ENCODE data around the gene GCSH. TPM values are rescaled to one million over a fixed set of nuclear protein-coding genes. Genes with fewer than 3 reads are reported as not detected.

The GCSH gene
- total and polyA plus RNA-seq, 10 of the 15 experiments (the other 5 are each of a cell fraction or from before 2014, with no cell fraction given): 14.7 to 108 (median 39.3) TPM

DNA sequence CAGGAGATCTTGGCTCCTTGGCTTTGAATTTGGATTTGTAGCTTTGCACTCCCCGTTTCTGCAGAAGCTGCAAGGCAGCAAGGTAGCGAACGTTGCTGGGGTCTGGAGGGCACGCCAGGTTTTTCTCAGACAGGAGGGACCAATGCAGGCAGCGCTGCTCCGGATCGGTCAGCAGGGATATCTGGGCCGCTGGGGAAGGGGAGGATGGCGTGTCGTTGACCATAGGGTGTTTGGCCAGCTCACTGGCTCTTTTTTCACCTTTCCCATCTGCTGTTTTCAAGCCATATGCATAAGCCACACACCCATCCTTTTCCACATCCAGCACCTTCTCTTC lies 34.9 kb downstream of the GCSH start:
- no peak overlapping the region for H3K9ac ChIP-seq (ENCODE audit: control insufficient read depth, insufficient read depth, low read length)
- no peaks in the 10 kb centered on the region for H3K9me3 ChIP-seq (replicated peaks; ENCODE audit: control insufficient read depth, insufficient read depth, low read length)
- 74% methylated on average over 10 of the region's 10 CpGs for WGBS (ENCODE audit: insufficient coverage, insufficient replicate concordance, low lambda C conversion rate, missing lambda C conversion rate)
- ChIA-PET POLR2A (no interaction called here), RAD21 (ENCODE audit: unreplicated experiment) (no interaction called here), CTCF (no interaction called here), SMC1A (ENCODE audit: uncharacterized antibody, unreplicated experiment) (no interaction called here)
- BruUV-seq (replicated peaks): no TSS peak
- DNase-seq (ENCODE audit: low read depth, low spot score) (no peak), ATAC-seq (no peak), FAIRE-seq (no peak)
- no peaks in the 10 kb centered on the region for H3K79me2 ChIP-seq (ENCODE audit: control insufficient read depth, insufficient read depth, low read length)
- H3K27ac ChIP-seq (ENCODE audit: control insufficient read depth, insufficient read depth): no peak overlapping the region
- H3K4me3 ChIP-seq: no peak overlapping the region
- H4K20me1 ChIP-seq (ENCODE audit: control insufficient read depth, insufficient read depth): no peaks in the 10 kb centered on the region
- no peaks in the 10 kb centered on the region for H3K36me3 ChIP-seq (ENCODE audit: control insufficient read depth in 2 of 2, insufficient read depth in 2 of 2, low read length in 1 of 2)
- H3K27me3 ChIP-seq (replicated peaks in 1 of 2; ENCODE audit: control insufficient read depth in 2 of 2, insufficient read depth in 2 of 2, low read length in 1 of 2): no peaks in the 10 kb centered on the region
- TF ChIP-seq, protein P1, sequence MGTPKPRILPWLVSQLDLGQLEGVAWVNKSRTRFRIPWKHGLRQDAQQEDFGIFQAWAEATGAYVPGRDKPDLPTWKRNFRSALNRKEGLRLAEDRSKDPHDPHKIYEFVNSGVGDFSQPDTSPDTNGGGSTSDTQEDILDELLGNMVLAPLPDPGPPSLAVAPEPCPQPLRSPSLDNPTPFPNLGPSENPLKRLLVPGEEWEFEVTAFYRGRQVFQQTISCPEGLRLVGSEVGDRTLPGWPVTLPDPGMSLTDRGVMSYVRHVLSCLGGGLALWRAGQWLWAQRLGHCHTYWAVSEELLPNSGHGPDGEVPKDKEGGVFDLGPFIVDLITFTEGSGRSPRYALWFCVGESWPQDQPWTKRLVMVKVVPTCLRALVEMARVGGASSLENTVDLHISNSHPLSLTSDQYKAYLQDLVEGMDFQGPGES (IDR thresholded peaks at IDR 0.05): no peak
- TF ChIP-seq CHD4 (IDR thresholded peaks at IDR 0.05) (no peak), RCOR1 (conservative IDR thresholded peaks at IDR 0.05; ENCODE audit: low read depth, low read length) (no peak), KLF5 (IDR thresholded peaks at IDR 0.05; ENCODE audit: partially characterized antibody) (no peak), MYB (IDR thresholded peaks at IDR 0.05; ENCODE audit: borderline replicate concordance, low read depth, low read length) (no peak)
- H2AFZ ChIP-seq (ENCODE audit: control insufficient read depth, low read depth, low read length): no peak overlapping the region
- intact Hi-C loops (cut with micrococcal nuclease; ENCODE audit: unreplicated experiment) (no loop called here), in situ Hi-C loops (cut with MboI) (no loop called here)
- H3K4me2 ChIP-seq (ENCODE audit: control insufficient read depth, insufficient read depth): no peak overlapping the region
- H3K4me1 ChIP-seq (ENCODE audit: control insufficient read depth, insufficient read depth, low read length): no peaks in the 10 kb centered on the region

DNA sequence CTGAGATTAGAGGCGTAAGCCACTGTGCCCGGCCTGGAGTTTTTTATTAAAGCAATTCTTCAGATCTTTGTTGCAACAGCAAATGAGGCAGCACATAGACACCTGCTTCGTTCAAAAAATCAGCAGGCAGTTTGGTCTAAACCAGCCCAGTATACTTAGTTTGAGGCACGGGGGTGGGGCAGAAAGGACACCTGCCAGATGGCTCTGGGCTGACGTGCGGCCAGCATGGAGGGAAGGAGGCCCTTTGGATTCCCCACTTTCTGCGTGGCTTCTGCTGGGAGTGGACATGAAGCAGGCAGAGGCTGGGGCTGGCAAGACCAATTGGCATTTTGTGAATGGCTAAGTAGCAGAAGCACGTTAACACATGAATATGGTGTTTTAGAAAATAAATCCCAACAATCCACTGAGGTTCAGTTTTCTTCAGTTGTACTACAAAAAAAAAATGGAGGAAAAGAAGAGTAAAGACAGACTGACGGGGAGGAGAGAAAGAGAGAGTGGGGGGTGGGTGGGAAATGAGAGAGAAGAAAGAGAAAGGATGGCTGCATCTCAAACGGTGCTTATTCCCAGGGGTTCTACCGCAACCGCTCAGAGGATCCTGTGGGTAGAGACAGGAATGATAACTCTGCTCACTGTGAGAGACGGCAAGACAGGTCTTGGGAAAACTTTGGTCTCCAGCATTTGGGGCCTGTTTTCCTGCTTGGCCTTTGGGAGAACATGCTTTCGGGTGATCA lies 35.5 kb downstream of the GCSH start:
- H3K4me3 ChIP-seq: no peak overlapping the region
- no TSS peak for BruUV-seq (replicated peaks)
- H4K20me1 ChIP-seq (ENCODE audit: control insufficient read depth, insufficient read depth): no peaks in the 10 kb centered on the region
- no peak overlapping the region for H3K4me2 ChIP-seq (ENCODE audit: control insufficient read depth, insufficient read depth)
- SMC1A ChIA-PET (ENCODE audit: uncharacterized antibody, unreplicated experiment): no interaction called here
- no peaks in the 10 kb centered on the region for H3K9me3 ChIP-seq (replicated peaks; ENCODE audit: control insufficient read depth, insufficient read depth, low read length)
- intact Hi-C loops (cut with micrococcal nuclease; ENCODE audit: unreplicated experiment) (no loop called here), in situ Hi-C loops (cut with MboI) (no loop called here)
- H3K79me2 ChIP-seq (ENCODE audit: control insufficient read depth, insufficient read depth, low read length): no peaks in the 10 kb centered on the region
- no peaks in the 10 kb centered on the region for H3K36me3 ChIP-seq (ENCODE audit: control insufficient read depth in 2 of 2, insufficient read depth in 2 of 2, low read length in 1 of 2)
- H2AFZ ChIP-seq (ENCODE audit: control insufficient read depth, low read depth, low read length): no peak overlapping the region
- ATAC-seq (no peak), FAIRE-seq (no peak), DNase-seq (ENCODE audit: low read depth, low spot score) (no peak)
- CTCF ChIA-PET: no interaction called here
- RAD21 ChIA-PET (ENCODE audit: unreplicated experiment): no interaction called here
- POLR2A ChIA-PET: no interaction called here
- no peak overlapping the region for H3K9ac ChIP-seq (ENCODE audit: control insufficient read depth, insufficient read depth, low read length)
- no peaks in the 10 kb centered on the region for H3K4me1 ChIP-seq (ENCODE audit: control insufficient read depth, insufficient read depth, low read length)
- no peak overlapping the region for H3K27ac ChIP-seq (ENCODE audit: control insufficient read depth, insufficient read depth)
- 76% methylated on average over 14 of the region's 14 CpGs for WGBS (ENCODE audit: insufficient coverage, insufficient replicate concordance, low lambda C conversion rate, missing lambda C conversion rate)
- H3K27me3 ChIP-seq (replicated peaks in 1 of 2; ENCODE audit: control insufficient read depth in 2 of 2, insufficient read depth in 2 of 2, low read length in 1 of 2): no peaks in the 10 kb centered on the region
- TF ChIP-seq KDM1A (IDR thresholded peaks at IDR 0.05; ENCODE audit: borderline replicate concordance) (no peak), TBL1XR1 (IDR thresholded peaks at IDR 0.05; ENCODE audit: low read depth, low read length) (no peak), TAF1 (IDR thresholded peaks at IDR 0.05; ENCODE audit: borderline replicate concordance, low read depth, low read length) (no peak)
- TF ChIP-seq, protein P2, sequence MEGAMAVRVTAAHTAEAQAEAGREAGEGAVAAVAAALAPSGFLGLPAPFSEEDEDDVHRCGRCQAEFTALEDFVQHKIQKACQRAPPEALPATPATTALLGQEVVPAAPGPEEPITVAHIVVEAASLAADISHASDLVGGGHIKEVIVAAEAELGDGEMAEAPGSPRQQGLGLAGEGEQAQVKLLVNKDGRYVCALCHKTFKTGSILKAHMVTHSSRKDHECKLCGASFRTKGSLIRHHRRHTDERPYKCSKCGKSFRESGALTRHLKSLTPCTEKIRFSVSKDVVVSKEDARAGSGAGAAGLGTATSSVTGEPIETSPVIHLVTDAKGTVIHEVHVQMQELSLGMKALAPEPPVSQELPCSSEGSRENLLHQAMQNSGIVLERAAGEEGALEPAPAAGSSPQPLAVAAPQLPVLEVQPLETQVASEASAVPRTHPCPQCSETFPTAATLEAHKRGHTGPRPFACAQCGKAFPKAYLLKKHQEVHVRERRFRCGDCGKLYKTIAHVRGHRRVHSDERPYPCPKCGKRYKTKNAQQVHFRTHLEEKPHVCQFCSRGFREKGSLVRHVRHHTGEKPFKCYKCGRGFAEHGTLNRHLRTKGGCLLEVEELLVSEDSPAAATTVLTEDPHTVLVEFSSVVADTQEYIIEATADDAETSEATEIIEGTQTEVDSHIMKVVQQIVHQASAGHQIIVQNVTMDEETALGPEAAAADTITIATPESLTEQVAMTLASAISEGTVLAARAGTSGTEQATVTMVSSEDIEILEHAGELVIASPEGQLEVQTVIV (IDR thresholded peaks at IDR 0.05; ENCODE audit: borderline replicate concordance, partially characterized antibody): no peak
- TF ChIP-seq, protein P3, sequence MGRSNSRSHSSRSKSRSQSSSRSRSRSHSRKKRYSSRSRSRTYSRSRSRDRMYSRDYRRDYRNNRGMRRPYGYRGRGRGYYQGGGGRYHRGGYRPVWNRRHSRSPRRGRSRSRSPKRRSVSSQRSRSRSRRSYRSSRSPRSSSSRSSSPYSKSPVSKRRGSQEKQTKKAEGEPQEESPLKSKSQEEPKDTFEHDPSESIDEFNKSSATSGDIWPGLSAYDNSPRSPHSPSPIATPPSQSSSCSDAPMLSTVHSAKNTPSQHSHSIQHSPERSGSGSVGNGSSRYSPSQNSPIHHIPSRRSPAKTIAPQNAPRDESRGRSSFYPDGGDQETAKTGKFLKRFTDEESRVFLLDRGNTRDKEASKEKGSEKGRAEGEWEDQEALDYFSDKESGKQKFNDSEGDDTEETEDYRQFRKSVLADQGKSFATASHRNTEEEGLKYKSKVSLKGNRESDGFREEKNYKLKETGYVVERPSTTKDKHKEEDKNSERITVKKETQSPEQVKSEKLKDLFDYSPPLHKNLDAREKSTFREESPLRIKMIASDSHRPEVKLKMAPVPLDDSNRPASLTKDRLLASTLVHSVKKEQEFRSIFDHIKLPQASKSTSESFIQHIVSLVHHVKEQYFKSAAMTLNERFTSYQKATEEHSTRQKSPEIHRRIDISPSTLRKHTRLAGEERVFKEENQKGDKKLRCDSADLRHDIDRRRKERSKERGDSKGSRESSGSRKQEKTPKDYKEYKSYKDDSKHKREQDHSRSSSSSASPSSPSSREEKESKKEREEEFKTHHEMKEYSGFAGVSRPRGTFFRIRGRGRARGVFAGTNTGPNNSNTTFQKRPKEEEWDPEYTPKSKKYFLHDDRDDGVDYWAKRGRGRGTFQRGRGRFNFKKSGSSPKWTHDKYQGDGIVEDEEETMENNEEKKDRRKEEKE (IDR thresholded peaks at IDR 0.05): no peak
